Gastroesophageal sphincter (tissue), 4 donors: Measurements from ENCODE around the gene HDAC11. TPM values are rescaled to one million over a fixed set of nuclear protein-coding genes. Genes with fewer than 3 reads are reported as not detected.

Experiments used
- ATAC-seq: fragments of 150-250 bp; one replicate; pipeline ENCODE4 v1.9.1; 2016; ENCODE audit warnings: mild to moderate bottlenecking, moderate library complexity
- H3K27ac ChIP-seq, 4 donors: fragments of 200-600 bp; sonication (generic) in 3 of 4; 1 replicate in 3 of 4; 2 replicates in 1 of 4; pipeline ENCODE4 v1.5.1; 2016 to 2019
- H3K27me3 ChIP-seq: fragments of 200-600 bp; sonication (generic); one replicate; pipeline ENCODE4 v1.5.1; 2019
- H3K36me3 ChIP-seq, 2 donors: fragments of 200-600 bp; sonication (generic); one replicate each; pipeline ENCODE4 v1.5.1; 2019; ENCODE audit warnings: control low read depth in 1 of 2
- H3K4me1 ChIP-seq, 3 donors: fragments of 200-600 bp; sonication (generic); 1 replicate in 2 of 3; 2 replicates in 1 of 3; pipeline ENCODE4 v1.5.1; 2016 to 2019; ENCODE audit warnings: control low read depth in 2 of 3
- H3K4me3 ChIP-seq, 2 donors: fragments of 200-600 bp; sonication (generic); one replicate each; pipeline ENCODE4 v1.5.1; 2019; ENCODE audit warnings: mild to moderate bottlenecking in 1 of 2, moderate library complexity in 1 of 2
- H3K9me3 ChIP-seq, 3 donors: fragments of 200-600 bp; sonication (generic); one replicate each; pipeline ENCODE4 v1.5.1; 2017 to 2019; ENCODE audit warnings: control low read depth in 2 of 3
- CTCF ChIP-seq, 4 experiments: fragments of 200-600 bp in 2 of 4; fragments of 450-650 bp in 2 of 4; sonication (generic) in 1 of 4; IDR thresholded peaks; one replicate each; pipeline ENCODE4 v1.5.1; 2017 to 2019; ENCODE audit warnings: antibody characterized with exemption in 4 of 4, mild to moderate bottlenecking in 2 of 4, moderate library complexity in 2 of 4
- EP300 ChIP-seq: sonication (generic); formaldehyde crosslinking; IDR thresholded peaks from one replicate; pipeline ENCODE4 v1.6.1; 2017; ENCODE audit warnings: antibody characterized with exemption, mild to moderate bottlenecking
- POLR2A ChIP-seq, 2 donors: fragments of 450-650 bp; IDR thresholded peaks; one replicate each; pipeline ENCODE4 v1.6.1; 2017; ENCODE audit warnings: antibody characterized with exemption in 2 of 2, mild to moderate bottlenecking in 2 of 2, moderate library complexity in 1 of 2
- POLR2AphosphoS5 ChIP-seq: sonication (generic); formaldehyde crosslinking; IDR thresholded peaks from one replicate; pipeline ENCODE4 v1.6.1; 2017; ENCODE audit warnings: antibody characterized with exemption
- WGBS, 2 donors: methylation state at CpG; one replicate each; pipeline ENCODE4 v1.1.5; 2018; ENCODE audit warnings: low coverage in 1 of 2; 5-methylcytosine and 5-hydroxymethylcytosine counted together
- small RNA-seq, 4 donors: library from RNA; depleted of rRNA; stranded (forward); fragments of <200 nt; gene quantifications; one replicate each; pipeline ENCODE3, GENCODE V24; 2016
- total RNA-seq, 4 donors: library from RNA; depleted of rRNA; stranded (reverse); fragments of >200 nt; gene quantifications; one replicate each; pipeline ENCODE4 v1.1.0, GENCODE V29; 2016

The HDAC11 gene
- total RNA-seq, 4 donors from 2014 or later: 22.3 to 37.1 (median 30.0) TPM

GRCh38 chr3:13552857-13553652 is 72.9 kb downstream of the HDAC11 start:
- Histone ChIP-seq H3K36me3 (no peaks in the 10 kb centered on the region), H3K4me1 (peaks cover 0 to 76% (median 19%) of the 10 kb centered on the region in 3 donors), H3K27ac (peak overlapping the region in 3 of 4 donors; percentile 39 to 60 (median 46)), H3K4me3 (peak overlapping the region in 1 of 2 donors; percentile 2), H3K9me3 (no peaks in the 10 kb centered on the region), H3K27me3 (peaks cover 56% of the 10 kb centered on the region)
- TF ChIP-seq POLR2A (IDR thresholded peaks at IDR 0.05) (no peak), POLR2AphosphoS5 (no peak), EP300 (no peak), CTCF (IDR thresholded peaks at IDR 0.05) (no peak)
- WGBS, 2 donors: 50% methylated on average over 4 of the region's 28 CpGs; no CpG with 5 or more reads in 1 of the 2 donors
- peak; percentile 9 for ATAC-seq

GRCh38 chr3:13553686-13554085 is 73.6 kb downstream of the HDAC11 start:
- Histone ChIP-seq H3K9me3 (no peaks in the 10 kb centered on the region), H3K4me1 (peaks cover 0 to 70% (median 13%) of the 10 kb centered on the region in 3 donors), H3K27ac (peak overlapping the region in 3 of 4 donors; percentile 39 to 60 (median 46)), H3K36me3 (no peaks in the 10 kb centered on the region), H3K27me3 (peaks cover 49% of the 10 kb centered on the region), H3K4me3 (peak overlapping the region in 1 of 2 donors; percentile 2)
- no peak for TF ChIP-seq EP300
- TF ChIP-seq POLR2AphosphoS5: no peak
- no peak for TF ChIP-seq POLR2A (IDR thresholded peaks at IDR 0.05)
- no peak for TF ChIP-seq CTCF (IDR thresholded peaks at IDR 0.05)
- WGBS, 2 donors: no CpG with 5 or more reads among the region's 12 CpGs
- peak; percentile 5 for ATAC-seq

GRCh38 chr3:13555753-13556152 is 75.6 kb downstream of the HDAC11 start:
- WGBS, 2 donors: 81% methylated on average over 5 of the region's 11 CpGs; no CpG with 5 or more reads in 1 of the 2 donors
- no peak for ATAC-seq

More at GRCh38 chr3:13555753-13556152, 75.6 kb downstream of the HDAC11 start:
- Histone ChIP-seq H3K27me3 (peaks cover 29% of the 10 kb centered on the region), H3K27ac (peak overlapping the region in 2 of 4 donors; percentile 12 to 42), H3K4me3 (no peak overlapping the region), H3K4me1 (peaks cover 0 to 66% (median 13%) of the 10 kb centered on the region in 3 donors), H3K9me3 (no peaks in the 10 kb centered on the region), H3K36me3 (no peaks in the 10 kb centered on the region)
- no peak for TF ChIP-seq EP300
- TF ChIP-seq CTCF (IDR thresholded peaks at IDR 0.05): no peak
- no peak for TF ChIP-seq POLR2AphosphoS5
- no peak for TF ChIP-seq POLR2A (IDR thresholded peaks at IDR 0.05)

Small RNAs within 50 kb of the gene (small RNA-seq; reads per million reads assigned to genes)
- gene AC027124.2: 0 reads per million in 4 donors

Other genes with a start within 250 kb of the HDAC11 start
- 1 to 10 TPM; 3.0 to 6.2 (median 4.5) TPM for gene NUP210, start 60.0 kb upstream of the HDAC11 start, total RNA-seq
- 100 to 1,000 TPM in 3 of 4 donors, 10 to 100 TPM in 1; 85.9 to 187 (median 117) TPM for gene FBLN2, start 68.8 kb downstream of the HDAC11 start, total RNA-seq